ENCODE data around the gene PRRC1.

PRRC1 gene

DNA sequence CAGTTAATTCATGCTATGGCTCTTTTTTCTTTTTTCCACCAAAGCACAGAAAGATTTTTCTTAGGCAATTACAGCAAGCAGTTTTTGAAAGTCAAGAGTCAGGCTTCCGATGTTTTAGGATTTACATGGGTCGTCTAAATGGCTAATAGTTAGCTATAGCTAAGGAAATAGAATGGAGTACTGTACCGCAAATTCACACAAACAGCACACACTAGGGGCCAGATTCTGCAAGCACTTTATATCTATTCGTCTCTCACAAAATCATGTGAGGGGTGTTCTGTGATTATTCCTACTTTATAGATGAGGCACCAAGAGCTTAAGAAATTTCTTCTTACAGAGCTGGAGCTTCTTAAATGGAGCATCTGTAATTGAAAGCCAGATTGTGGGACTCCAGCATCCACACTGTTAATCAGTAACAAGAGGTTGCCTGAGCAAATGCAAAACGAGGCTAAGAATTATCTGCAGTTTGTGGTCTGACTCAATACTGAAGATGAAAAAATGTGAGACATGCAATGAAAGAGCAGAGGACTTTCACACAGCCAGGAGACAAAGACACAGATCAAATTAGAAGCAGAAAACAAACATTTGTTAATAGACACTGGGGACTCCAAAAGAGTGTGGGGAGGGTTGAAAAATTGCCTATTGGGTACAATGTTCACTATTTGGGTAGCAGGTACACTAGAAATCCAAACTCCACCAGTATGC is 68.8 kb downstream of the PRRC1 start:
- H3K27ac ChIP-seq (ENCODE audit: extremely low read depth, low read depth, low read length) = no peak overlapping the region
- H3K4me1 ChIP-seq (ENCODE audit: control insufficient read depth, insufficient read depth, low read length) = peaks cover 5% of the 10 kb centered on the region; the same call in 1 of the 2 replicates
- H3K36me3 ChIP-seq (ENCODE audit: control insufficient read depth in 2 of 2, insufficient read depth in 1 of 2, low read length in 2 of 2) = no peaks in the 10 kb centered on the region
- CTCF ChIA-PET = interaction anchor here (1.2 kb wide), 1 partner anchor 15 kb away, joined by 3 read pairs; no protein-coding TSS in a partner anchor
- no peak for TF ChIP-seq ZNF248 (tag by site-specific recombination; IDR thresholded peaks at IDR 0.05)
- no peak for TF ChIP-seq KLF9 (tag by site-specific recombination; IDR thresholded peaks at IDR 0.05; ENCODE audit: low read depth)
- TF ChIP-seq ZNF426 (tag by site-specific recombination; IDR thresholded peaks at IDR 0.05) = no peak
- no peak for TF ChIP-seq GLI4 (tag by site-specific recombination; IDR thresholded peaks at IDR 0.05)
- no peak for TF ChIP-seq GLIS1 (tag by site-specific recombination; IDR thresholded peaks at IDR 0.05)
- no peak for TF ChIP-seq FEZF1 (tag by site-specific recombination; IDR thresholded peaks at IDR 0.05)
- TF ChIP-seq ZNF274 (IDR thresholded peaks at IDR 0.05; ENCODE audit: low read length) = no peak
- no peak for TF ChIP-seq ZNF274 (tag by site-specific recombination; IDR thresholded peaks at IDR 0.05; ENCODE audit: borderline replicate concordance)
- TF ChIP-seq ZNF155 (tag by site-specific recombination; IDR thresholded peaks at IDR 0.05) = no peak
- no peak for TF ChIP-seq ZNF19 (tag by site-specific recombination; IDR thresholded peaks at IDR 0.05; ENCODE audit: low read depth)
- no peak for TF ChIP-seq ZNF768 (tag by site-specific recombination; IDR thresholded peaks at IDR 0.05)
- TF ChIP-seq, protein P1, sequence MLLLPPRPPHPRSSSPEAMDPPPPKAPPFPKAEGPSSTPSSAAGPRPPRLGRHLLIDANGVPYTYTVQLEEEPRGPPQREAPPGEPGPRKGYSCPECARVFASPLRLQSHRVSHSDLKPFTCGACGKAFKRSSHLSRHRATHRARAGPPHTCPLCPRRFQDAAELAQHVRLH (tag by site-specific recombination; IDR thresholded peaks at IDR 0.05) = no peak
- TF ChIP-seq ZXDB (tag by site-specific recombination; IDR thresholded peaks at IDR 0.05) = no peak
- no peak for TF ChIP-seq ZNF175 (tag by site-specific recombination; IDR thresholded peaks at IDR 0.05)
- no peak for TF ChIP-seq EGR2 (tag by site-specific recombination; IDR thresholded peaks at IDR 0.05; ENCODE audit: low read depth)
- TF ChIP-seq, protein P2, sequence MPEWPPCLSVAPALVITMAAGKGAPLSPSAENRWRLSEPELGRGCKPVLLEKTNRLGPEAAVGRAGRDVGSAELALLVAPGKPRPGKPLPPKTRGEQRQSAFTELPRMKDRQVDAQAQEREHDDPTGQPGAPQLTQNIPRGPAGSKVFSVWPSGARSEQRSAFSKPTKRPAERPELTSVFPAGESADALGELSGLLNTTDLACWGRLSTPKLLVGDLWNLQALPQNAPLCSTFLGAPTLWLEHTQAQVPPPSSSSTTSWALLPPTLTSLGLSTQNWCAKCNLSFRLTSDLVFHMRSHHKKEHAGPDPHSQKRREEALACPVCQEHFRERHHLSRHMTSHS (tag by site-specific recombination; IDR thresholded peaks at IDR 0.05) = no peak
- H3K4me3 ChIP-seq (ENCODE audit: low read depth, low read length) = no peak overlapping the region
- POLR2A ChIA-PET = no interaction called here
- H3K9me3 ChIP-seq (ENCODE audit: control insufficient read depth, insufficient read depth, low read depth, low read length) = no peaks in the 10 kb centered on the region

DNA sequence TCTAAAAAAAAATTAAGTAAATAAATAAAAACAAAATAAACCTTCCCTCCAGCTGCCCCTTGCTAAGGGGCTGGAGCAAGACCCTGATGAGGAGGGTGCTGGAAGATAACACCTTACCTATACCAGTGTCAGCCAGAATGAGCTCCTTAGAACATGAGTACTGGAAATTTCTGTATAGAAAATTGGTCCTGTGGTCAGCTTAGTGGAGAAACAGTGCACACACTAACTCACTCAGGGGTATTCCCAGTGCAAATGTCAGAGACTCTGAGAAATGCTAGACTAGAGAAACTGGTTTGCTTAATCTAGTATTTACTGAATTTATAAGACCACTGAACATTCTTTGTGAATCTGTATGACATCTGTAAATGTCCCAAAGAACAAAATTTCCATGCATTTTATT is 69.4 kb downstream of the PRRC1 start:
- ChIA-PET CTCF (interaction anchor here (1.2 kb wide), 1 partner anchor 16 kb away, joined by 3 read pairs; no protein-coding TSS in a partner anchor), POLR2A (no interaction called here)
- no peak overlapping the region for H3K27ac ChIP-seq (ENCODE audit: extremely low read depth, low read depth, low read length)
- H3K4me3 ChIP-seq (ENCODE audit: low read depth, low read length) = no peak overlapping the region
- H3K4me1 ChIP-seq (ENCODE audit: control insufficient read depth, insufficient read depth, low read length) = peaks cover 5% of the 10 kb centered on the region; the same call in 1 of the 2 replicates
- H3K9me3 ChIP-seq (ENCODE audit: control insufficient read depth, insufficient read depth, low read depth, low read length) = no peaks in the 10 kb centered on the region
- no peaks in the 10 kb centered on the region for H3K36me3 ChIP-seq (ENCODE audit: control insufficient read depth in 2 of 2, insufficient read depth in 1 of 2, low read length in 2 of 2)
- no peak for TF ChIP-seq ZNF366 (tag by site-specific recombination; conservative IDR thresholded peaks at IDR 0.05)
- no peak for TF ChIP-seq ZNF76 (tag by site-specific recombination; IDR thresholded peaks at IDR 0.05; ENCODE audit: borderline replicate concordance, low read depth)
- TF ChIP-seq ZNF48 (tag by site-specific recombination; IDR thresholded peaks at IDR 0.05) = no peak
- TF ChIP-seq ZNF747 (tag by site-specific recombination; IDR thresholded peaks at IDR 0.05) = no peak
- no peak for TF ChIP-seq SETDB1 (IDR thresholded peaks at IDR 0.05; ENCODE audit: insufficient read length, low read length)
- no peak for TF ChIP-seq ZNF169 (tag by site-specific recombination; IDR thresholded peaks at IDR 0.05)
- TF ChIP-seq KLF9 (tag by site-specific recombination; IDR thresholded peaks at IDR 0.05; ENCODE audit: low read depth) = no peak
- TF ChIP-seq ZNF155 (tag by site-specific recombination; IDR thresholded peaks at IDR 0.05) = no peak
- TF ChIP-seq, protein P3, sequence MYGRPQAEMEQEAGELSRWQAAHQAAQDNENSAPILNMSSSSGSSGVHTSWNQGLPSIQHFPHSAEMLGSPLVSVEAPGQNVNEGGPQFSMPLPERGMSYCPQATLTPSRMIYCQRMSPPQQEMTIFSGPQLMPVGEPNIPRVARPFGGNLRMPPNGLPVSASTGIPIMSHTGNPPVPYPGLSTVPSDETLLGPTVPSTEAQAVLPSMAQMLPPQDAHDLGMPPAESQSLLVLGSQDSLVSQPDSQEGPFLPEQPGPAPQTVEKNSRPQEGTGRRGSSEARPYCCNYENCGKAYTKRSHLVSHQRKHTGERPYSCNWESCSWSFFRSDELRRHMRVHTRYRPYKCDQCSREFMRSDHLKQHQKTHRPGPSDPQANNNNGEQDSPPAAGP (tag by site-specific recombination; IDR thresholded peaks at IDR 0.05) = no peak
